ENCODE results near the gene SIAH2.
A peak's percentile ranks its signal among the peaks of the same experiment; 100 is the strongest.

DNA sequence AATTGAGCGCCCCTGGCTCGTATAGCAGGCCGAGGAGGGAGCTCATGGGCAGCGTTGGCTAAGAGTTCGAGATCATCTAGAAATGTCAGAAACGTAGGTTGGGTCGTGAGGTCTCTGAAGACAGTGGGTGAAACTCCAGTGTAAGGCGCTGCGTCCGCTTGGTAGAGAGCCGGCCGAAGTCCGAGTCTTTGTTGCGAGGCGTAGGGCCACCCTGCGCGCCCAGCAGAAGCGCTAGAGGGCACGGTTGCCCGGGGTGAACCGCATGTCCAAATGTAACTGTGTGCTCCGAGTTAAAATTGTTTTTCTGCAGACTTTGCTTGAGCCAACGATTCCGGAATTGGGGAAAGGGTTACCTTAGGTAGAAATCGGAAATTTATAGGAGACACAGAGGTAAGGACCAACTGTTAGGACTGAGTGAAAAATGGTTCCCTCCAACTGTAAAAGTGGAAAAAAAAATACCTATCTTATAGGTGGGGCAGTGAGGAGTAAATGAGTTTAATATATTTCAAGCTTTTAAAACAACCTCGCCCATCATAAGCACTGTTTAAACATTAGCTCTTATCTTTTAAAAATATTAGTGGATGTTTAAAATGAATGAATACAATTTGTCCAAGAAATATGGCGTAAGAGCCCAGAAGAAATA lies 993 bp upstream of the SIAH2 start:
- TF ChIP-seq, protein P1, sequence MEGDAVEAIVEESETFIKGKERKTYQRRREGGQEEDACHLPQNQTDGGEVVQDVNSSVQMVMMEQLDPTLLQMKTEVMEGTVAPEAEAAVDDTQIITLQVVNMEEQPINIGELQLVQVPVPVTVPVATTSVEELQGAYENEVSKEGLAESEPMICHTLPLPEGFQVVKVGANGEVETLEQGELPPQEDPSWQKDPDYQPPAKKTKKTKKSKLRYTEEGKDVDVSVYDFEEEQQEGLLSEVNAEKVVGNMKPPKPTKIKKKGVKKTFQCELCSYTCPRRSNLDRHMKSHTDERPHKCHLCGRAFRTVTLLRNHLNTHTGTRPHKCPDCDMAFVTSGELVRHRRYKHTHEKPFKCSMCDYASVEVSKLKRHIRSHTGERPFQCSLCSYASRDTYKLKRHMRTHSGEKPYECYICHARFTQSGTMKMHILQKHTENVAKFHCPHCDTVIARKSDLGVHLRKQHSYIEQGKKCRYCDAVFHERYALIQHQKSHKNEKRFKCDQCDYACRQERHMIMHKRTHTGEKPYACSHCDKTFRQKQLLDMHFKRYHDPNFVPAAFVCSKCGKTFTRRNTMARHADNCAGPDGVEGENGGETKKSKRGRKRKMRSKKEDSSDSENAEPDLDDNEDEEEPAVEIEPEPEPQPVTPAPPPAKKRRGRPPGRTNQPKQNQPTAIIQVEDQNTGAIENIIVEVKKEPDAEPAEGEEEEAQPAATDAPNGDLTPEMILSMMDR (IDR thresholded peaks at IDR 0.05; ENCODE audit: borderline replicate concordance, extremely low read depth, low read length, poor library complexity, severe bottlenecking): peak; percentile 56
- no peak for TF ChIP-seq EZH2 (IDR thresholded peaks at IDR 0.05; ENCODE audit: borderline replicate concordance, low read depth, low read length, severe bottlenecking)
